Coronary artery (tissue), 2 donors: ENCODE results near the gene PIP5K1B.
A peak's percentile ranks its signal among the peaks of the same experiment; 100 is the strongest.

Source experiments
- DNase-seq: peaks from one replicate; pipeline ENCODE4 v3.0.0-alpha.2; 2017; ENCODE audit warnings: low spot score
- H3K27ac ChIP-seq, 2 donors: fragments of 200-600 bp; sonication (generic); one replicate each; pipeline ENCODE4 v1.5.1; 2016 to 2019
- H3K4me3 ChIP-seq: fragments of 200-600 bp; sonication (generic); 2 replicates; pipeline ENCODE4 v1.5.1; 2016; ENCODE audit warnings: mild to moderate bottlenecking, moderate library complexity
- TF ChIP-seq, protein P1 (sequence below): fragments of 200-600 bp; sonication (generic); IDR thresholded peaks from one replicate; pipeline ENCODE4 v1.5.1; 2019; ENCODE audit warnings: antibody characterized with exemption

PIP5K1B gene

GRCh38 chr9:68998385-68998784 is 293.3 kb downstream of the PIP5K1B start:
- DNase-seq: no peak
- TF ChIP-seq, protein P1, sequence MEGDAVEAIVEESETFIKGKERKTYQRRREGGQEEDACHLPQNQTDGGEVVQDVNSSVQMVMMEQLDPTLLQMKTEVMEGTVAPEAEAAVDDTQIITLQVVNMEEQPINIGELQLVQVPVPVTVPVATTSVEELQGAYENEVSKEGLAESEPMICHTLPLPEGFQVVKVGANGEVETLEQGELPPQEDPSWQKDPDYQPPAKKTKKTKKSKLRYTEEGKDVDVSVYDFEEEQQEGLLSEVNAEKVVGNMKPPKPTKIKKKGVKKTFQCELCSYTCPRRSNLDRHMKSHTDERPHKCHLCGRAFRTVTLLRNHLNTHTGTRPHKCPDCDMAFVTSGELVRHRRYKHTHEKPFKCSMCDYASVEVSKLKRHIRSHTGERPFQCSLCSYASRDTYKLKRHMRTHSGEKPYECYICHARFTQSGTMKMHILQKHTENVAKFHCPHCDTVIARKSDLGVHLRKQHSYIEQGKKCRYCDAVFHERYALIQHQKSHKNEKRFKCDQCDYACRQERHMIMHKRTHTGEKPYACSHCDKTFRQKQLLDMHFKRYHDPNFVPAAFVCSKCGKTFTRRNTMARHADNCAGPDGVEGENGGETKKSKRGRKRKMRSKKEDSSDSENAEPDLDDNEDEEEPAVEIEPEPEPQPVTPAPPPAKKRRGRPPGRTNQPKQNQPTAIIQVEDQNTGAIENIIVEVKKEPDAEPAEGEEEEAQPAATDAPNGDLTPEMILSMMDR: no peak
- H3K27ac ChIP-seq: no peak overlapping the region
- H3K4me3 ChIP-seq: no peak overlapping the region

GRCh38 chr9:68998812-68999211 is 293.8 kb downstream of the PIP5K1B start:
- TF ChIP-seq, protein P1: no peak
- no peak for DNase-seq
- H3K27ac ChIP-seq: no peak overlapping the region
- H3K4me3 ChIP-seq: no peak overlapping the region

GRCh38 chr9:68999393-69000105 is 294.5 kb downstream of the PIP5K1B start:
- Histone ChIP-seq H3K4me3 (no peak overlapping the region), H3K27ac (no peak overlapping the region)
- TF ChIP-seq, protein P1: peak; percentile 57
- no peak for DNase-seq

DNA sequence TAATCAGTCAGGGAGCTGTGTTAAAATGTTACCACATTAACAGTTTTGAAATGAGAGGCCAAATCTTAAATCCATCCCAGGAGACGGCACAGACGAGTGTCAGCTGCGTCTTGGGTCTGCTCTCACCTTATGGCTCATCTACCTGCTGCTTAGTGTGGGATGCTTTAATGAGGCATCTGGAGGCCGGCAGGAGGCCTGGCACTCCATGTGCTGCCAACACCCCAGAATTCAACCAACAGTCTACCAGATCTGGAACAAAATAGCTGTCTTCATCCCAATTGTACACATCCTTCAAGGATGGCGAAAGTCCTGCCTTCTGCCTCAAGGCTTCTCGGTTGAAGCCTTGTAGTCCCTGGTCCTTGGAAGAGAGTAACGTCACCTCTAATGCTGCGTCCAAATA is 296.9 kb downstream of the PIP5K1B start:
- TF ChIP-seq, protein P1: no peak
- no peak for DNase-seq
- Histone ChIP-seq H3K4me3 (no peak overlapping the region), H3K27ac (no peak overlapping the region)

DNA sequence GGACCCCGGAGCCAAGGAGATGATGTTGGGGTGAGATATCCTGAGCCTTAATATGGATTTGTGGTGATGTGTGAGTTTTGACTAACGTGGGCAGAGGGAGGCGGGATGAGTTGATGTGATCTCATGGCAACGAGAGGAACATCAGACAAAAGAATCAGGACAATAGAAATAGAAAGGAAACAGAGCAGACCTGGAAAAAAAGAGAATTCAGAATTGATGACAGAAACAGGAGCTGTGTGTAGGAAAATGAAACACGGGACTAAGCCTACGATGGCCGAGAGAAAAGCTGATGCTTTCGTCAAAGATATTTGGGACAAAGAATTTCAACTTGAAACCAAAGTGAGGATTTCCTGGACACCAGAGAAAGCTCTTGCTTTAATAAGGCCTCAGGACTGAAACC is 298.0 kb downstream of the PIP5K1B start:
- no peak overlapping the region for H3K4me3 ChIP-seq
- H3K27ac ChIP-seq: no peak overlapping the region
- DNase-seq: no peak

DNA sequence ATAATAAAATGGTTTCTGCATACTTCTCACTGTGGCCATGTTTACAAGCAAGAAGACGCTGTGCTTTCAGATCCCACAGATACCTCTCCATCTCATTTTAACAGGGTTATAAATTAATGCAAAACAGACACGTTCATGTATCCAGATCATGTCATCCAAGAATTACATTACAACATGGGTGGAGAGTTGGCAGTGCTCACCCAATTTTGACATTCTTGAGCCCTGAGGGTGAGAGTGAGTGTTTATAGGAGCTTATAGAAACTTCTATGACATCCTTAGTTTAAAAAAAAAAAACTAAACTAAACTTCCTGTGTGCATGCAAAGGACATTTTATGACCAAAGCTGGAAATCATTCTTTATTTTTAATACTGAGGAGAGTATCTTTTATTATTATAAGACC is 299.8 kb downstream of the PIP5K1B start:
- H3K4me3 ChIP-seq: no peak overlapping the region
- H3K27ac ChIP-seq: no peak overlapping the region
- no peak for DNase-seq
- TF ChIP-seq, protein P1: no peak

More for the DNA sequence above, 298.0 kb downstream of the PIP5K1B start:
- TF ChIP-seq, protein P1: no peak

GRCh38 chr9:69009708-69010107 is 304.7 kb downstream of the PIP5K1B start:
- Histone ChIP-seq H3K27ac (no peak overlapping the region), H3K4me3 (no peak overlapping the region)
- TF ChIP-seq, protein P1: no peak
- DNase-seq: no peak
